A673 (cell line): Measurements from ENCODE around the gene ADCY10. TPM values are rescaled to one million over a fixed set of nuclear protein-coding genes. Genes with fewer than 3 reads are reported as not detected.
"Not testable (repeated sequence)": the region's sequence is repeated elsewhere in the genome, so short reads cannot be mapped to it uniquely, and the experiment has no call there.

Experiments used
- BruUV-seq: library from RNA; stranded (reverse); fragments of 400-500 nt; replicated peaks from 2 replicates; lab custom pipeline; 2021; lab: Mats Ljungman, UMichigan
- CTCF ChIA-PET: fragments of 300-600 bp; sonication (Branson Sonifier 250); formaldehyde crosslinking; loops from one replicate; lab custom pipeline; 2022; ENCODE audit warnings: antibody characterized with exemption; lab: Charles Lee
- POLR2A ChIA-PET: fragments of 300-600 bp; sonication (Branson Sonifier 250); formaldehyde crosslinking; loops from one replicate; lab custom pipeline; 2022; ENCODE audit warnings: antibody characterized with exemption; ENCODE audit not compliant: low non-redundant PET; lab: Charles Lee
- DNase-seq: peaks from one replicate; pipeline ENCODE4 v3.0.0-alpha.2; 2015; ENCODE audit warnings: low spot score
- H3K27ac ChIP-seq: fragments of 200-600 bp; sonication (generic); 2 replicates; pipeline ENCODE4 v1.5.1; 2016; ENCODE audit warnings: mixed run types, low read depth, mild to moderate bottlenecking, mixed read lengths, antibody characterized with exemption, low read length; ENCODE audit not compliant: poor library complexity, severe bottlenecking
- H3K27me3 ChIP-seq: fragments of 200-600 bp; sonication (generic); replicated peaks from 2 replicates; pipeline ENCODE4 v1.6.1; 2017; ENCODE audit warnings: mixed run types, low read depth, mild to moderate bottlenecking, mixed read lengths, antibody characterized with exemption, low read length; ENCODE audit not compliant: insufficient read depth, poor library complexity
- H3K36me3 ChIP-seq: fragments of 200-600 bp; sonication (generic); 2 replicates; pipeline ENCODE4 v1.6.1; 2016; ENCODE audit warnings: mixed run types, mild to moderate bottlenecking, mixed read lengths, antibody characterized with exemption, low read length; ENCODE audit not compliant: insufficient read depth, poor library complexity, severe bottlenecking
- H3K4me1 ChIP-seq: fragments of 200-600 bp; sonication (generic); 2 replicates; pipeline ENCODE4 v1.6.1; 2017; ENCODE audit warnings: mixed run types, mild to moderate bottlenecking, mixed read lengths, antibody characterized with exemption, low read length; ENCODE audit not compliant: insufficient read depth, poor library complexity, severe bottlenecking
- H3K4me3 ChIP-seq: fragments of 200-600 bp; sonication (generic); 2 replicates; pipeline ENCODE4 v1.5.1; 2016; ENCODE audit warnings: low read depth, mixed run types, mild to moderate bottlenecking, mixed read lengths, low read length; ENCODE audit not compliant: poor library complexity, severe bottlenecking
- H3K9me3 ChIP-seq: fragments of 200-600 bp; sonication (generic); 2 replicates; pipeline ENCODE4 v1.6.1; 2016; ENCODE audit warnings: mixed run types, low read depth, mild to moderate bottlenecking, mixed read lengths, antibody characterized with exemption, low read length; ENCODE audit not compliant: poor library complexity, severe bottlenecking
- EZH2 ChIP-seq: fragments of 200-600 bp; sonication (generic); IDR thresholded peaks from 2 replicates; pipeline ENCODE4 v1.6.1; 2017; ENCODE audit warnings: borderline replicate concordance, low read depth, mild to moderate bottlenecking, mixed read lengths, antibody characterized with exemption, low read length; ENCODE audit not compliant: poor library complexity, severe bottlenecking
- intact Hi-C: fragments of 100-400 bp; cut with micrococcal nuclease; formaldehyde crosslinking; loops from one replicate; pipeline ENCODE4 v1.10.0; 2022; ENCODE audit not compliant: unreplicated experiment
- total RNA-seq: library from RNA; stranded (reverse); gene quantifications from 2 replicates; pipeline ENCODE4 v1.2.3, GENCODE V29; 2021
- TF ChIP-seq, protein P1 (sequence below): fragments of 300-800, 200-600 bp; sonication (generic); conservative IDR thresholded peaks from 2 replicates; pipeline ENCODE4 v1.5.1; 2017; ENCODE audit warnings: low read depth, mild to moderate bottlenecking, antibody characterized with exemption, low read length, moderate library complexity, mixed read lengths

ADCY10 gene
- total RNA-seq, 1 experiment from 2014 or later = 0.19 TPM

- Histone ChIP-seq H3K27me3 (no peaks in the 10 kb centered on the region), H3K9me3 (no peaks in the 10 kb centered on the region), H3K4me3 (no peak overlapping the region), H3K27ac (no peak overlapping the region), H3K4me1 (no peaks in the 10 kb centered on the region), H3K36me3 (no peaks in the 10 kb centered on the region)
- no TSS peak for BruUV-seq
- ChIA-PET CTCF (no interaction called here), POLR2A (no interaction called here)
- no peak for DNase-seq
- TF ChIP-seq, protein P1, sequence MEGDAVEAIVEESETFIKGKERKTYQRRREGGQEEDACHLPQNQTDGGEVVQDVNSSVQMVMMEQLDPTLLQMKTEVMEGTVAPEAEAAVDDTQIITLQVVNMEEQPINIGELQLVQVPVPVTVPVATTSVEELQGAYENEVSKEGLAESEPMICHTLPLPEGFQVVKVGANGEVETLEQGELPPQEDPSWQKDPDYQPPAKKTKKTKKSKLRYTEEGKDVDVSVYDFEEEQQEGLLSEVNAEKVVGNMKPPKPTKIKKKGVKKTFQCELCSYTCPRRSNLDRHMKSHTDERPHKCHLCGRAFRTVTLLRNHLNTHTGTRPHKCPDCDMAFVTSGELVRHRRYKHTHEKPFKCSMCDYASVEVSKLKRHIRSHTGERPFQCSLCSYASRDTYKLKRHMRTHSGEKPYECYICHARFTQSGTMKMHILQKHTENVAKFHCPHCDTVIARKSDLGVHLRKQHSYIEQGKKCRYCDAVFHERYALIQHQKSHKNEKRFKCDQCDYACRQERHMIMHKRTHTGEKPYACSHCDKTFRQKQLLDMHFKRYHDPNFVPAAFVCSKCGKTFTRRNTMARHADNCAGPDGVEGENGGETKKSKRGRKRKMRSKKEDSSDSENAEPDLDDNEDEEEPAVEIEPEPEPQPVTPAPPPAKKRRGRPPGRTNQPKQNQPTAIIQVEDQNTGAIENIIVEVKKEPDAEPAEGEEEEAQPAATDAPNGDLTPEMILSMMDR = no peak
- no peak for TF ChIP-seq EZH2
- intact Hi-C loops = no loop called here
These were observed 37.2 kb downstream of the ADCY10 start for GRCh38 chr1:167876597-167877175.

DNA sequence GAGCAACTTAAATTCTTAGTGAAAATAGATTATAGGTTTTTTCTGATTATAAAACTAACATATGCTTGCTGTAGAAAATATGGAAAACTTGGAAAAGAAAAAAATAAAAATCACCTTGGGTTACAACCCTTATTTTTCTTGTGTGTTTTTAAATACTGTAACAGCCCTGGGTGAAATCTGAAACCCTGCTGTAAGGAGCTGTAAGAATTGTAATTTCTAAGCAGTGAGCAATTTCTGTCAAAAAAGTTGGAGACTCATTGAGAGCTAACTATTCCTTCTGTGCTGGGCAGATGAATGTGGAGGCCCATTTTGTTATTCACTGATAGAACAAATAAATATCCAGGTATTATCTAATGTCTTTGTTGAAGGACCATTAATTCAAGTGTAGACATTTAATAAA lies 42.6 kb downstream of the ADCY10 start:
- intact Hi-C loops = no loop called here
- Histone ChIP-seq H3K4me1 (peaks cover 6% of the 10 kb centered on the region), H3K9me3 (no peaks in the 10 kb centered on the region), H3K36me3 (no peaks in the 10 kb centered on the region), H3K27me3 (no peaks in the 10 kb centered on the region), H3K4me3 (no peak overlapping the region), H3K27ac (no peak overlapping the region)
- DNase-seq = no peak
- ChIA-PET CTCF (no interaction called here), POLR2A (no interaction called here)
- no TSS peak for BruUV-seq
- TF ChIP-seq, protein P1 = no peak
- no peak for TF ChIP-seq EZH2

DNA sequence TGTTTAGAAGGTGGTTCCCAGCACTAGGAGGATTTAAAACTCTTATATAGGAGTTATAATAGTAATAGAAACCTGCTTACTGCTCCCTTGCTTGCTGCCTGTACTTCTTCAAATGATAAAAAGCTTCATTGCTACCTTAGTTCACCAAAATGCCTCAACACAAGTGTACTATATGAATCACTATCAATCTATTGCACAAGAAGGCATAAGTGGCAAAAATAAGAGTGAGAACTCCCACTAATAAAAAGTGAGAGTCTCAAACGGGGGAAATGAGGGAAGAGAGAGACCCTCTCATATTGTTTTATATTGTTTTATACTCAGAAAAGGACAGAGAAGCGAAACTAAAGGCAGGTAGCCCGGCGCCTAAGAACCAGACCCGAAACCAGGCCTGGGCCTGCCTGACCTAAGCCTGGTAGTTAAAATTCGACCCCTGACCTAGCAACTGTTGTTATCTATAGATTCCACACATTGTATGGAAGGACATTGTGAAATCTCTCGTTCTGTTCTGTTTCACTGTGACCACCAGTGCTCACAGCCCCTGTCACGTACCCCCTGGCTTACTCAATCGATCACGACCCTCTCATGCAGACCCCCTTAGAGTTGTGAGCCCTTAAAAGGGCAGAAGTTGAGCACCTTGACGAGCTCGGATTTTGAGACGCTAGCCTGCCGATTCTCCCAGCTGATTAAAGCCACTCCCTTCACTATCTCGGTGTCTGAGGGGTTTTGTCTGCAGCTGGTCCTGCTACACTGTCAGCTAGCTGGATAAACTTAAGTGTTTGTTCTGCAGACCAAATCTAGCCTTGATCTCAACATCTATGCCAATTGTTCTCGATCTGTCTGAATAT lies 44.6 kb downstream of the ADCY10 start:
- POLR2A ChIA-PET = interaction anchor here (0.5 kb wide), 1 partner anchor 27 kb away, joined by 4 read pairs; no protein-coding TSS in a partner anchor
- H3K36me3 ChIP-seq, CTCF ChIA-PET, BruUV-seq, H3K4me3 ChIP-seq, DNase-seq, H3K9me3 ChIP-seq, H3K27me3 ChIP-seq, intact Hi-C loops, H3K4me1 ChIP-seq, H3K27ac ChIP-seq: not testable (repeated sequence)

GRCh38 chr1:167866739-167867414 lies 47.1 kb downstream of the ADCY10 start:
- H3K4me3 ChIP-seq, intact Hi-C loops, H3K27ac ChIP-seq, H3K27me3 ChIP-seq, BruUV-seq, POLR2A ChIA-PET, CTCF ChIA-PET, H3K9me3 ChIP-seq, H3K4me1 ChIP-seq, DNase-seq, H3K36me3 ChIP-seq: not testable (repeated sequence)

DNA sequence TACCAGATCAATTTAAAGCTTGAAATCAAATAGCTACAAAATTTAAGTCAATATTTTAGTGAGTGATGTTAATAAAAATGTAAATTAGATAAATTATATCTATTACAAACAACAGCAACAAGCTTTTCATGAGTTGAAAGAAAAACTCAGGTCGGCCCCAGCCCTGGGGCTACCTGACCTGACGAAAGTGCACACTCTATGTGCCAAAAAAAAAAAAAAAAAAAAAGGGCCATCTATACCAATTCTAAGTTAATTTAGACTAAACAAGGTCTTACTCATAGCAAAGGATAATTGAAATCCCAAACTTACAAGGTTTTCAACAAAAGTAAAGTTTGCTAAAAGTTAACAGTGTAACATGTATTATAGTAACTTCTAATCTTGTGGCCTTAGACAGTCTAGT lies 47.6 kb downstream of the ADCY10 start:
- H3K4me3 ChIP-seq, DNase-seq, H3K27ac ChIP-seq, intact Hi-C loops, POLR2A ChIA-PET, H3K27me3 ChIP-seq, CTCF ChIA-PET, H3K9me3 ChIP-seq, H3K36me3 ChIP-seq, H3K4me1 ChIP-seq, BruUV-seq: not testable (repeated sequence)
